IPS-18a (cell line): ENCODE results near the gene AUP1.
A peak's percentile ranks its signal among the peaks of the same experiment; 100 is the strongest.

Experiments
- H3K27ac ChIP-seq: one replicate; pipeline ENCODE4 v1.5.1; 2013; ENCODE audit warnings: low read length
- H3K27me3 ChIP-seq: one replicate; pipeline ENCODE4 v1.6.1; 2013; ENCODE audit warnings: mild to moderate bottlenecking, low read length; ENCODE audit not compliant: control insufficient read depth, insufficient read depth
- H3K36me3 ChIP-seq: one replicate; pipeline ENCODE4 v1.6.1; 2013; ENCODE audit warnings: low read depth, low read length; ENCODE audit not compliant: control insufficient read depth
- H3K4me1 ChIP-seq: one replicate; pipeline ENCODE4 v1.6.1; 2013; ENCODE audit warnings: low read depth, low read length; ENCODE audit not compliant: control insufficient read depth
- H3K4me3 ChIP-seq: one replicate; pipeline ENCODE4 v1.5.1; 2013; ENCODE audit warnings: low read length
- H3K9ac ChIP-seq: one replicate; pipeline ENCODE4 v1.6.1; 2013; ENCODE audit warnings: mild to moderate bottlenecking, low read length, moderate library complexity
- H3K9me3 ChIP-seq: one replicate; pipeline ENCODE4 v1.6.1; 2013; ENCODE audit warnings: low read depth, low read length; ENCODE audit not compliant: control insufficient read depth

Gene AUP1

GRCh38 chr2:74481961-74482800 is 47.3 kb downstream of the AUP1 start:
- H3K4me3 ChIP-seq = peak overlapping the region; percentile 100
- H3K36me3 ChIP-seq = peaks cover 14% of the 10 kb centered on the region
- peaks cover 3% of the 10 kb centered on the region for H3K4me1 ChIP-seq
- H3K9me3 ChIP-seq = no peaks in the 10 kb centered on the region
- H3K9ac ChIP-seq = peak overlapping the region; percentile 79
- no peaks in the 10 kb centered on the region for H3K27me3 ChIP-seq
- H3K27ac ChIP-seq = peak overlapping the region; percentile 86

- Histone ChIP-seq H3K27ac (no peak overlapping the region), H3K27me3 (no peaks in the 10 kb centered on the region)
Measured at GRCh38 chr2:74481431-74481830, 48.1 kb downstream of the AUP1 start.

More at GRCh38 chr2:74481431-74481830, 48.1 kb downstream of the AUP1 start:
- H3K36me3 ChIP-seq = peaks cover 14% of the 10 kb centered on the region
- H3K4me3 ChIP-seq = peak overlapping the region; percentile 100
- H3K4me1 ChIP-seq = peaks cover 3% of the 10 kb centered on the region
- no peaks in the 10 kb centered on the region for H3K9me3 ChIP-seq
- no peak overlapping the region for H3K9ac ChIP-seq
